Measurements from ENCODE around the gene EDDM13.
"Not testable (repeated sequence)": the region's sequence is repeated elsewhere in the genome, so short reads cannot be mapped to it uniquely, and the experiment has no call there.

- TF ChIP-seq CTCF (IDR thresholded peaks at IDR 0.05); ZSCAN20 (CRISPR knock-in tag; IDR thresholded peaks at IDR 0.05); POLR2A (IDR thresholded peaks at IDR 0.05; ENCODE audit: low read length); NFE2L2 (conservative IDR thresholded peaks at IDR 0.05; ENCODE audit: low read length); CEBPB (IDR thresholded peaks at IDR 0.05); REST (IDR thresholded peaks at IDR 0.05); E2F6 (IDR thresholded peaks at IDR 0.05; ENCODE audit: borderline replicate concordance, low read depth); JUNB (IDR thresholded peaks at IDR 0.05); RCOR1 (IDR thresholded peaks at IDR 0.05; ENCODE audit: low read depth, low read length); NR3C1 (IDR thresholded peaks at IDR 0.05); FOSL2 (IDR thresholded peaks at IDR 0.05); FOSL2 (CRISPR knock-in tag; IDR thresholded peaks at IDR 0.05); USF2 (IDR thresholded peaks at IDR 0.05); MAFK (IDR thresholded peaks at IDR 0.05; ENCODE audit: partially characterized antibody): not testable (repeated sequence)
These were observed 23.7 kb upstream of the EDDM13 start for GRCh38 chr19:56248736-56249338.

Measured in A549 (cell line).